HG03432 (cell line): Measurements from ENCODE around the gene ALKBH5.

Experiments
- ATAC-seq: cut with Tn5 transposase; IDR thresholded peaks from one replicate; pipeline ENCODE4 v1.9.1; 2021; ENCODE audit warnings: mild to moderate bottlenecking, moderate library complexity; ENCODE audit not compliant: unreplicated experiment

ALKBH5 gene

DNA sequence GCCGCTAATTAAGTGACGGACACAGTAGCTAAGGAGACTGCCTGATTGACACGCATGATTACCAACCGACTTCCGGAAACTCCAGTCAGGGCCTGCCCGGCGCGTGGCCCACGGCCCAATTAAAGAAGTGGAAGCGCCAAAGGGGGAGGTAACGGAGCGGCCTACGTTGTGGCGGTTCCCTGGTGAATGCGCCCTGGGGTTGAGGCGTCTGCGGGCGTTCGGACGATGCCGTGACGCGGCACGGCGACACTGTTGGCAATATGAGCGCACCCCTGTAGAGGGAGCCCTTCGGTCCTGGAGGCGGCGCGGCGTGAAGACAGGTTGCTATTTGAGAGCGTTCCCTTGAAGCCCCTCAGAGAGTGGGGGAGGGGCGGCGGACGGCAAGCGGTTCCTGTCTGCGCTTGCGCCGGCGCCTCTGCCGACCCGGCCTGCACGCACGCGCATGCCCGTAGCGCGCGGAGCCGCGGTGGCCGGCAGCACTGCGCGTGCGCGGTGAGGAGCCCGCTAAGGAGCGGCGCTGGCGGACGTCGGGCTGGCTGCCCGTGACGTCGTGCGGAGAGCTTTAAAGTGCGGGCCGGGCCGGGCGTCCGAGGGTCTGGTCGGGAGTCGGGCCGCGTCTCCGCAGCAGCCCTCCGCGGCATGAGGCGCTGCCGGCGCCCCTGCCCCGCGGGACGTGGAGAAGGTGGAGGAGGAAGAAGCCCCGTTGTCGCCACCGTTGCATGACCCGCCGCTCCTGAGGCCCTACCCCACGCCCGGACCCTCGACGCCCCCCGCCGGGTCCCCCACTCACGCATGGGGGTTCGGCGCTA is at the start of gene ALKBH5:
Gene ALKBH5, plus strand, starts transcription at position 495 of the 809 bp plus-strand sequence. CDS start 416 bp downstream, outside the sequence.
- peak; percentile 75 for ATAC-seq

DNA sequence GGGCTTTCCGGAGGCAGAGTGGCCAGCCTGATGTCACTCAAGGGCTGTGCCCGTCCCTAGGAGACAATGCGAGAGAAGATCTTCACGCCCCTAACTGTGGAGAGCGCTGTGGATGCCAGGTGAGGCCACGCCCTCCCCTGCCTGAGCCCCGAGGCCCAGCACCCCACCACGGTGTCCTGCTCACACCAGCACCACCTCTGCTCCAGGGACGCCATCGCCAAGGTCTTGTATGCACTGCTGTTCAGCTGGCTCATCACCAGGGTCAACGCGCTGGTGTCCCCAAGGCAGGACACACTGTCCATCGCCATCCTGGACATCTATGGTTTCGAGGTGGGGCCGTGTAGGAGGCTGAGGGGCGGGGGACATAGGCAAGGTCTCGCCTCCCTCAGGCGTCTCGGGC is 47.3 kb upstream of the ALKBH5 start:
- no peak for ATAC-seq

DNA sequence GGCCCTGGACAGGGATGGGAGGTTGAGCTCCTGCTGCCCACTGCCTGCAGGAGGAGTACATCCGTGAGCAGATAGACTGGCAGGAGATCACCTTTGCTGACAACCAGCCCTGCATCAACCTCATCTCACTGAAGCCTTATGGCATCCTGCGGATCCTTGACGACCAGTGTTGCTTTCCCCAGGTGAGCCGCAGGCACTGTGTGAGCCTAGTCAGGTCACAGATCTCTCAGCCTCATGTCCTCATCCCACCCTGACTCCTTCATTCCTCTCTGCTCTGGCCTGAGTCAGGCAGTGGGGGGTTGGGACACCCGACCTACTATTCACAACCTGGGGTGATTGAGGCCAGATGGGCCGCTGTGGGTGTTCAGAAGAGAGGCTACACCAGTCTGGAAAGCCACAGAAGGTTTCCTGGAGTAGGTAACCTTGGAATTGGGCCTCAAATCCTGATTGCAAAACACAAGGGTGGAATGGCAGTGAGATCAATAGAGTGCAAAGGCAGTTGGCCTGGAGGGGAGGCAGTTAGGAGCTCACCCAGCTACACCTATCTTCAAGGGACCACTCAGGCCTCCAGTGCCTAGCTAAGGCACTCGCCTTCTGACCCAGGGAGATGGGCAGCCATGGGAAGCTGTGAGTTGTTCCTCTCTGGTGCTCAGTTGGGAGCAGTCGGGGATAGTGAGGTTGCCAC is 45.4 kb upstream of the ALKBH5 start:
- no peak for ATAC-seq

DNA sequence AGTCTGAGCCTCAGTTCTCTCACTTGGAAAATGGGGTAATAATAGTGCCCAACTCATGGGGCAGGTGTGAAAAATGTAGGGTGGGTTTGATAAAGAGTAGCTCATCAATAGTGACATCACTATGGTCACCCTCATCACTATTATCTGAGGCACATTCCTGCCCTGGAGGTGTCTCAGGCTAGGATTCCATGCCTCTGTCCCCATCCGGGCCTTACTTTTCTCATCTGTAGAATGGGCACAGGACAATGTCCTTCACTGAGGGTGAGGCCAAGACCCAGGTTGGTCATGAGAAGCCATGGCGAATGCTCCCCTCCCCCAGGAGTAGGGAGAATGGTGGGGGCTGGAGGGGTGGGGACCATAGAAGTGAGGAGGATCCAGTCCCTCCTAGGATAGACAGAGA is 44.5 kb upstream of the ALKBH5 start:
- no peak for ATAC-seq

DNA sequence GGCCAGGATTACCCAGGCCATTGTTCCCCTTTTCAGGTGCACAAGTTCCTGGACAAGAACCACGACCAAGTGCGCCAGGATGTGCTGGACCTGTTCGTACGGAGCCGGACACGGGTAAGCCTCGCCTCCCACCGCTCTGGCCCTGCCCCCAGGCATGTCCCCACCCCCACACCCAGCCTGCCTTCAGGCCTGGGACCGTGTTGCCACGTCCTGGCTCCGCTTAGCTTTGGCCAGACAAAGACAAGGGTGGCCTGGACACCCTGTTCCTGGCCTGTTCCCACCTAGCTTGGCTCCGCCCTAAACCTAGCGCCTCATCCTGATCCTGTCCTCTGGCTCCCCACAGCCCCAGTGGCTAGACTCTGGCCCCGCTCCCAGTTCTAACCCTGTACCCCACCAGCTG is 44.1 kb upstream of the ALKBH5 start:
- ATAC-seq, result no peak

DNA sequence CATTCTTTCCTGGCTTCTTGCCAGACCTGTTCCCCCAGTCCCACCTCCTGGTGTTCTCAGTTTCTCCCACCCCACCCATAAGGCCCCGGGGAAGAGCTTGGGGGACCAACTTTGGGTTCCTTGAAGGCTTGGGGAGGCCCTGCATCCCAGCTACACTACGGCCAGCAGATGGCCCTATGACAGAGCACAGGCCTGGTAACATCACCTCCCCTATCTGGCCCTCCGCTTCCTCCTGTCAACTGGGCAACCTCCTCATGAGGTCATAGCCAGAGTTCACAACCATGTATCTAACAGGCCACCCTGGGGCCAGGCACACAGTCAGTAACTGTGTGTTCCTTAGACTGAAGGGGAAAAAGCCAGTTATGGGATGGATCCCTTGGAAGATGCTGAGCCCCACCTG is 43.7 kb upstream of the ALKBH5 start:
- no peak for ATAC-seq

DNA sequence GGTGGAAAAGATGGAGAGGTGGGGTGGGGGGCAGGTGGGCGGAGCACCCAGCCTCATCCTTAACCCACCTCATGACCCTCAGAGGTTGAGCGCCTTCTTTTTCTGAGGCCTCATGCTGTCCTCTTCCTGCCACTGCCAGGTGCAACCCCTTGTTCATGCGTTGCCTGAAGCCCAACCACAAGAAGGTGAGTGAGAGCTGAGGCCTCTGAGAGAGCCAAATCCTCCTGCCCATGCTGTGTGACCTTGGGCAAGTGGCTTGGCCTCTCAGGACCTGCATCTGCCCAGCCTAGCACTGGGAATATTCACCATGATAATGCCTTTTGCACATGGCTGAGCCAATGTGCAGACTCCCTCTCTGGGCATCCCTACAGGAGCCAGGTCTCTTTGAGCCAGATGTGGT is 43.0 kb upstream of the ALKBH5 start:
- ATAC-seq, result no peak

DNA sequence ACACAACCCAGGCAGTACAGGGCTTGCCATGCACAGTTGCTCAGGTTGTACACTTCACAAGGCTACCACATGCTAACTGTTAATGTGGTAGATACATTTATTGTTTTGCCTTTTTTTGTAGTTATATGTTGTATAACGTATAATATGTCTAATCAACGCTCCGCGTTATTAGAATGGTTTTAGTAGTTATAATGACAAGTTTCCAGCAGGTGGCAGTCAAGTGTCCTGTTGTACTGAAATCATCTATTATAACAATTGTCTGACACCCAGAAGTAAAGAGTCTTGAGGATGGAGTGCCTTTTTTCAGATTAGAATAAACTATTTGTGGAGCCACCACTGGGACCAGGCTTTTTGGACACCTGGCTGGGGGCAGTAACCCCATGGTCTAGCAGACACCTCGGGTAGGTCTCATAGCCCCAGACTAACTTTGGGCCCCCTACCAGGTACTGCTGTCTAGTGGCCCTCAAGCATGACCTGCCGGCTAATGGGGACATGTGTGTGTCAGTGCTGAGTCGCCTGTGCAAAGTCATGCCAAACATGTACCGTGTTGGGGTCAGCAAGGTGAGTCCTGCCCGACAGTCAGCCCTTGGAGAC is 42.3 kb upstream of the ALKBH5 start:
- ATAC-seq, result no peak

DNA sequence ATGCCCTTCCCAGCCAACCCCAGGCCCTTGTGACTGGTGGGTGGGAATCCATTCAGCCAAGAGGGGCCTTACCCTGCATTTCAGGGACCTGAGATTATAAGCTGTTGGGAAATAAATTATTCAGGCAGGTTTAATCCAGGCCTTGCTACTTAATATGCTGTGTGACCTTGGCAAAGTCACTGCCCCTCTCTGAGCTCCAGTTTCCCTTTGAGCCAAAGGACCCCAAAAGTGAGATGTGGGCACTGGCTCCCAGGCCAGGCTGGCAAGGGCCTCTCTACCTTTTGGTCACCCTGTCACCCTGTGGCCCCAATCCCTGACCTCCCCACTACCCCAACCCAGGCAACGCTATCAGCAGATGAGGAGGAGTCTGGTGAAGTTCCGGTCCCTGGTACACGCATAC is 41.2 kb upstream of the ALKBH5 start:
- no peak for ATAC-seq

DNA sequence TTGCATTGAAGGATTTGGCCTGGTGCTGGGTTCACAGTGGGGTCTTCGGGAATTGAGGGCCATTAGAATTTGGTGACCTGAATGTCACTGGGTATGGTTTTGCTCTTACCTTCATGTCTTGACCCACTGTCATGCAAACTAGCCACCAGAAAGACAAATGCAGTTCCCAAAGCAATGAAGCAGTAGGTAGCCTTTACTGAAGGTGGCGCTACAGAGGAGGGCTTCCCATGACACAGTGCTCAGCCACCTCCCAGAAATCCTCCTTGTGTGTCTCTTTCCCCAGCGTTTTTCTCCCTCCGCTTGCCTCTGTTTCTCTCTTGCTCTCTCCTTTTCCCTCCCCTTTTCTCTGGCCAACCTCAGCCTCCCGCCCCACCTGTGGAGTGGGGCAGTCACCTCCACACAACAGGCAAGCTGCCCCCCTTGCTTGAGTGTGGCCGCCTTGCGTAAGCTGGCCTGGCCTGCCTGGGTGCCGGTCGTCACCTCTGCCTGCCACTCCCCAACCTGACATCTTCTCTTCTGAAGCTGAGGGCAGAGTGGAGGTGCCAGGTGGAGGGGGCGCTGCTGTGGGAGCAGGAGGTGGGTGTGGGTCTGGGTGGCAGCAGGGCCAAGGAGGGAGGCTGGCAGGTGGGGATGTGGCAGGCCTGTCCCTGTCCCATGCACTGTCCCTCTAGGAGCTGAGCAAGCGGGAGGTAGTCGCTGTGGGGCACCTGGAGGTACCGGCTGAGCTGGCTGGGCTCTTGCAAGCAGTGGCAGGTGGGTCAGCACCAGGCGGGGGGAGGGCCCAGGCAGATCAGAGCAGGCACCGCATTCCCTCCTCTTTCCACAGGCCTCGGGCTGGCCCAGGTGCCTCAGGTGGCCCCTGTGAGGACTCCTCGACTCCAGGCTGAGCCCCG is 40.3 kb upstream of the ALKBH5 start:
- no peak for ATAC-seq

DNA sequence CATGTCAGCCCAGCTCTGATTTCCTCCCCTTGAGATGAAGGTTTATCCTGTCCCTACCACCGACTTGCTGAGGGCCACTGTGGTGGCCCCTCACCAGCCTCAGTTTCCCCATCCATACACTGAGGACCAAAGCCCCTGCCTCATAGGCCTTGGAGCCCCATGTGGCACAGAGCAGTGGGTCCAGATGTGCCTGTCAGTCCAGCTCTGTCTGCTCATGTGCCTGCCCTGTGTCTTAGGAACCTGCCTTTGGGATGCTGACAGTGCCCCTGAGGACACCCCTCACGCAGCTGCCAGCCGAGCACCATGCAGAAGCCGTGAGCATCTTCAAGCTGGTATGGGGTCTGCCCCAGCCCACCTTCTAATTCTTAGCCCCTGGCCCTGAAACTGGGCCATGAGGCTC is 39.4 kb upstream of the ALKBH5 start:
- ATAC-seq, result no peak

DNA sequence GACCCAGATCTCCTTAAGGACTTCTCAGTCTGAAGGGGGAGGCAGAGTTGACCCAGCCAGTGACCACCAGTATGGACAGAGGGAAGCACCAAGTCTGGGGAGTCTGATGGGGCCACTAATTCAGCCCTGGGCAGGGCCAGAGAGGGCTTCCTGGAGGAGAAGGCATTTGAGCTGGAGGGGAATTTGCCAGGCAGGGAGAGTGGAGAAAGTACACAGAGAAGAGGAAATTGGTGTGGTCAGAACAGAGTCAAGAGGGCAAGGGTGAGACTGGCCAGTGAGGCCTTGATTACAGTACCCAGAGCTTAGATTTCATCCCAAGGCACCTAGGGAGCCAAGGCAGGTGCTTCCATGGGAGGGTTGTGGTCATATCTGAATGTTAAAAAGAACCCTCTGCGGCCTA is 38.8 kb upstream of the ALKBH5 start:
- ATAC-seq, result no peak

DNA sequence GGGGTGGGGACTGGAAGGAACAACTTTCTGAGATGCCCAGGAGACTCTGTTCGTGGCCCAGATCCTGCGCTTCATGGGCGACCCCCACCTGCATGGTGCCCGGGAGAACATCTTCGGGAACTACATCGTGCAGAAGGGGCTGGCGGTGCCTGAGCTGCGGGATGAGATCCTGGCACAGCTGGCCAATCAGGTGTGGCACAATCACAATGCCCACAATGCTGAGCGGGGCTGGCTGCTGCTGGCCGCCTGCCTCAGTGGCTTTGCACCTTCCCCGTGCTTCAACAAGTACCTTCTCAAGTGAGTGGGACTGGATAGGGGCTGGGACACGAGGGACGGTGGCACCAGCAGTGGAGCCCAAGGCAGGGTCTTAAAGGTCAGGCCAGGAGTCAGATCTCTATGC is 37.8 kb upstream of the ALKBH5 start:
- ATAC-seq, result no peak

DNA sequence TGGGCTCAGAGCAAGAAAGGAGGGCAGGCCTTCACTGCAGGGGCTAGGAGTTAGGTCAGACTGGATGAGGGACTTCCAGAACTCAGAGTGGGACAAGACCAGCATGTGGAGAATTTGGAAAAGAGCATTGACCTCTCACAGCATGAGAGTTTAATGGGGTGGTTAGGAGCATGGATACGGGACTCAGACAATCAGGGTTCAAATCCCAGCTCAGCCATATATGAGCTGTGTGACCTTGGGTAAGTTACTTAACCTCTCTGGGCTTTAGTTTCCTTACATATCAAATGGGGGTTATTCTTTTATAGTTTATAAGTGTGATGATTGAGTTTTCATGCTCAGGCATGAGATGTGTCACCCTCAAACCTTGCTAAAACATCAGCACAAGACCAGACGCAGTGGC is 37.4 kb upstream of the ALKBH5 start:
- ATAC-seq, result no peak

DNA sequence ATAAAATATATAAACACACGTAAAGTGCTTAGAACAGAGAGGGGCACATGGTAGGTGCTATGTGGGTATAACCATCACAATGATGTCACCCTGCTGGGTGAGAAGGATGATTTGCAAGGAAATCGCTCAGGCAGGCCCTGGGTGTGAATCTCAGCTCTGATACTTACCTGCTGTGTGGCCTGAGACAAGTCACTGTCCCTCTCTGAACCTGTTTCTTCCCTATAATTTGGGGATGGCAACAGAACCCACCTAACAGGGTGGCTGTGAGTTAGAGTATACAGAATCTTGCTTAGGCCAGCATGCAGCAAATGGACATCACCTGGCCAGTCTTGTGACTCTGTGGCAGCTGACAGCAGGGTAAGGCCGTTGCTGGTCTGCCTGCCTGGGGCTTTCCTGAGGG is 36.6 kb upstream of the ALKBH5 start:
- ATAC-seq, result no peak

DNA sequence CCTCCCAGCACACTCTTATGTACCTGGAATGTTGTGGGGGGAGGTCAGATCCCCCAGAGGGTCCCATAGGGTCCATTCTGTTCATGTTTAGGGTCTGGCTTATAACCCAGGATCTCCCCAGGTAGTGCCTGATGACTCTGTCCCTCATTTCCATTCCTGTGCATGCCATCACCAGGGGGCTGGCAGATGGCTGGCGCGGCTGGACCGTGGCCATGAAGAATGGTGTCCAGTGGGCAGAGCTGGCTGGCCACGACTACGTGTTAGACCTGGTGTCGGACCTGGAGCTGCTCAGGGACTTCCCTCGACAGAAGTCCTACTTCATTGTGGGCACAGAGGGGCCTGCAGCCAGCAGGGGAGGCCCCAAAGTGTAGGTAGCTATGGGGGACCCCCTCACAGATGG is 35.0 kb upstream of the ALKBH5 start:
- ATAC-seq, result no peak

DNA sequence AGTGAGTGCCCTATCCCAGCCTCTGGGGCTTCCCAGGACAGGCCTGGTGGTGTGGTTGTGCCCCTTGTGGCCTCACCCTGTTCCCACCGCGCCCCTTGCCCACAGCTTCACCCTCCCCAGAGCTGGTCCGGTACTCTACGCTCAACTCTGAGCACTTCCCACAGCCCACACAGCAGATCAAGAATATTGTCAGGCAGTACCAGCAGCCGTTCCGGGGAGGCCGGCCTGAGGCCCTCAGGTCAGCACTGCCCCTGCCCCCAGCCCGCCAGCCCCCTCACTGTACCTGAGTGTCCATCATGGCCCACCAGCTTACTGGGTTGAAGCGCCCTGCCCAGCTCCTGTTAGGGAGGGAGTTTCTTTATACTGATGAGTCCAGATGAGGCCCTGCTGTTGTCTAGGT is 32.3 kb upstream of the ALKBH5 start:
- no peak for ATAC-seq

DNA sequence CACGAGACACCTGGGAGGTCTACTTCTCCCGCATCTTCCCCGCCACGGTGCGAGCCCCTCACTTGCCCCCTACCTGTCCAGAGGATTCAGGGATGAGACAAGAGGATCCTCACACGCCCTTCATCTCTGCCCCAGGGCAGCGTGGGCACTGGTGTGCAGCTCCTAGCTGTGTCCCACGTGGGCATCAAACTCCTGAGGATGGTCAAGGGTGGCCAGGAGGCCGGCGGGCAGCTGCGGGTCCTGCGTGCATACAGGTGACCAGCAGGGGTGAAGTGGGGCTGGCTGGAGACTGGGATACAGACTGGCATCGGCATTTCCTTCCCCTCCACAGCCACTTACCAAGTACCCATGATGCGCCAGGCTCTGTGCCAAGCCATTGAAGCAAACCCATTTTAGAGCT is 28.4 kb upstream of the ALKBH5 start:
- ATAC-seq, result no peak

DNA sequence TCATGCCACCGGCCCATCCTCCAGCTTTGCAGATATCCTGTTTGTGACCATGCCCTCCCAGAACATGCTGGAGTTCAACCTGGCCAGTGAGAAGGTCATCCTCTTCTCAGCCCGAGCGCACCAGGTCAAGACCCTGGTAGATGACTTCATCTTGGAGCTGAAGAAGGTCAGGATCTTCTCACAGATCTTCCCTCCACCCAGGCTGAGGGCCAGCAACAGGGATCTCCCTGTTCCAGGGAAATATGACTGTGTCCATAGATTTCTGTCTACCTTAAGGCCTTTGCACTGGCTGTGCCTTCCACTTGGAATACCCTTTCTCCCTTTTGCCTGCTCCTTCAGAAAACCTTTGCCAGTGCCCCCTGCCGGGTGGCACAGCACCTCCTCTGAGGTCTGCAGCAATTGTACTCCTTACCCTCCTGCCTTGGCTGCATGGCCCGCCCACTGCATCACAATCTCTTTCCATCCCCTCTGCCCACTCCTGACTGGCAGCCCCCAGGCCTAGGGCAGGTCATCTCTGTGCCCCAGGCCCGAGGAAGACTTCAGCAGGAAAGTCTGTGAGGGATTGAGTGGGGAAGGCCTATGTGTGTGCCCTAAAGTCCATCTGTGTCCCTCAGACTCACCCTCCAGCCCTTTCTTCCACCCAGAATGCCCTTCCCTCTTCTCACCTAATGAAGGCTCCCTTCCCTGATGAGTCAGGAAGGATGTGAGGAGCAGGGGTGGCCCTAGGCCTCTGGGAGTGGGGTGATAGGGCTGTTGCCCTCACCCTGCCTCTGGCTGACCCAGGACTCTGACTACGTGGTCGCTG is 27.3 kb upstream of the ALKBH5 start:
- ATAC-seq, result no peak

DNA sequence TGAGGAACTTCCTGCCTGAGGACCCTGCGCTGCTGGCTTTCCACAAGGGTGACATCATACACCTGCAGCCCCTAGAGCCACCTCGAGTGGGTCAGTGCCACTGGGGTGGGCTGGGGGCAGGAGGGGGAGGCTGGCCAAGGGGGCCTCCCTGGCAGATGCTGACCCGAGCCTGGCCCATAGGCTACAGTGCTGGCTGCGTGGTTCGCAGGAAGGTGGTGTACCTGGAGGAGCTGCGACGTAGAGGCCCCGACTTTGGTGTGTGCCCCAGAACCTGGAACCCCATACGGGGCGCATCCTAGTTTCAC is 26.7 kb upstream of the ALKBH5 start:
- no peak for ATAC-seq
